ENCODE results near the gene TRIM59. TPM values are rescaled to one million over a fixed set of nuclear protein-coding genes. Genes with fewer than 3 reads are reported as not detected.

TRIM59 gene
- total and polyA plus RNA-seq, 2 donors (not counting 1 experiment from before 2014, with no cell fraction given) = 13.6 to 31.2 TPM

DNA sequence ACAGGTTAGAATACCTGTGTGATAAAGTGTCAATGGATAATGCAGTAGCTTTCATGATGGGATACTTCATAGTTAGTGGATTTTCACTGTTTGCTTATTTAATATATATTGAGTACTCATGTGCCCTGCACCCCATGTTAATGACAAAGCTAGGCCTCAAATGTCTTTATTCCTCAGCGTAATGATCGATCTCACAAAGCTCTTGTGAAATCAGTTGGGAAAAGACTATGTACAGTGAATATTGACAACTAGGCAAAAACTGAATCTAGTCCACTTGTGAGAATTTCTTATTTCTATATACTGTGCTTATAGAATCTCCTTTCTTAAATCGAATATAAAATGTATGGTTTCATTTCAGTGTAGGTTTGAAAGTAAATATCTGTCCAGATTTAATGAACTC lies 32.3 kb downstream of the TRIM59 start:
- Histone ChIP-seq H4K20me1 (ENCODE audit: control insufficient read depth, extremely low read depth, insufficient read depth, low read length) (no peaks in the 10 kb centered on the region), H2AFZ (ENCODE audit: low read length) (no peak overlapping the region), H3K4me3 (replicated peaks in 1 of 4; ENCODE audit: control extremely low read depth in 1 of 4, insufficient read depth in 1 of 4, low read depth in 3 of 4, low read length in 4 of 4) (no peak overlapping the region), H3K4me2 (ENCODE audit: extremely low read depth, insufficient read depth, low read length) (no peak overlapping the region), H3K27me3 (ENCODE audit: control insufficient read depth, insufficient read depth, low read length) (no peaks in the 10 kb centered on the region), H3K27ac (ENCODE audit: insufficient read depth, low read length) (no peak overlapping the region), H3K9me3 (ENCODE audit: control insufficient read depth, insufficient read depth, low read depth, low read length) (no peaks in the 10 kb centered on the region), H3K4me1 (ENCODE audit: control insufficient read depth, extremely low read depth, insufficient read depth, low read length) (no peaks in the 10 kb centered on the region), H3K36me3 (ENCODE audit: control insufficient read depth, insufficient read depth, low read length) (no peaks in the 10 kb centered on the region), H3K79me2 (ENCODE audit: control insufficient read depth, insufficient read depth, low read length) (peaks cover 42% of the 10 kb centered on the region), H3K9ac (ENCODE audit: insufficient read depth, low read length) (no peak overlapping the region)
- no peak for DNase-seq (ENCODE audit: low read depth in 2 of 2)
- no peak for TF ChIP-seq EZH2 (IDR thresholded peaks at IDR 0.05; ENCODE audit: low read length, missing control alignments)
- TF ChIP-seq, protein P1, sequence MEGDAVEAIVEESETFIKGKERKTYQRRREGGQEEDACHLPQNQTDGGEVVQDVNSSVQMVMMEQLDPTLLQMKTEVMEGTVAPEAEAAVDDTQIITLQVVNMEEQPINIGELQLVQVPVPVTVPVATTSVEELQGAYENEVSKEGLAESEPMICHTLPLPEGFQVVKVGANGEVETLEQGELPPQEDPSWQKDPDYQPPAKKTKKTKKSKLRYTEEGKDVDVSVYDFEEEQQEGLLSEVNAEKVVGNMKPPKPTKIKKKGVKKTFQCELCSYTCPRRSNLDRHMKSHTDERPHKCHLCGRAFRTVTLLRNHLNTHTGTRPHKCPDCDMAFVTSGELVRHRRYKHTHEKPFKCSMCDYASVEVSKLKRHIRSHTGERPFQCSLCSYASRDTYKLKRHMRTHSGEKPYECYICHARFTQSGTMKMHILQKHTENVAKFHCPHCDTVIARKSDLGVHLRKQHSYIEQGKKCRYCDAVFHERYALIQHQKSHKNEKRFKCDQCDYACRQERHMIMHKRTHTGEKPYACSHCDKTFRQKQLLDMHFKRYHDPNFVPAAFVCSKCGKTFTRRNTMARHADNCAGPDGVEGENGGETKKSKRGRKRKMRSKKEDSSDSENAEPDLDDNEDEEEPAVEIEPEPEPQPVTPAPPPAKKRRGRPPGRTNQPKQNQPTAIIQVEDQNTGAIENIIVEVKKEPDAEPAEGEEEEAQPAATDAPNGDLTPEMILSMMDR (conservative IDR thresholded peaks at IDR 0.05 in 1 of 2, IDR thresholded peaks at IDR 0.05 in 1 of 2; ENCODE audit: low read depth in 1 of 2, low read length in 2 of 2) = no peak

GRCh38 chr3:160413613-160414248 lies 35.9 kb downstream of the TRIM59 start:
- Histone ChIP-seq H3K4me3 (replicated peaks in 1 of 4; ENCODE audit: control extremely low read depth in 1 of 4, insufficient read depth in 1 of 4, low read depth in 3 of 4, low read length in 4 of 4) (no peak overlapping the region), H3K9ac (ENCODE audit: insufficient read depth, low read length) (no peak overlapping the region), H4K20me1 (ENCODE audit: control insufficient read depth, extremely low read depth, insufficient read depth, low read length) (no peaks in the 10 kb centered on the region), H2AFZ (ENCODE audit: low read length) (no peak overlapping the region), H3K79me2 (ENCODE audit: control insufficient read depth, insufficient read depth, low read length) (peaks cover 53% of the 10 kb centered on the region), H3K4me1 (ENCODE audit: control insufficient read depth, extremely low read depth, insufficient read depth, low read length) (no peaks in the 10 kb centered on the region), H3K36me3 (ENCODE audit: control insufficient read depth, insufficient read depth, low read length) (no peaks in the 10 kb centered on the region), H3K4me2 (ENCODE audit: extremely low read depth, insufficient read depth, low read length) (no peak overlapping the region), H3K27me3 (ENCODE audit: control insufficient read depth, insufficient read depth, low read length) (no peaks in the 10 kb centered on the region), H3K27ac (ENCODE audit: insufficient read depth, low read length) (no peak overlapping the region), H3K9me3 (ENCODE audit: control insufficient read depth, insufficient read depth, low read depth, low read length) (no peaks in the 10 kb centered on the region)
- TF ChIP-seq EZH2 (IDR thresholded peaks at IDR 0.05; ENCODE audit: low read length, missing control alignments) = no peak
- TF ChIP-seq, protein P1 (conservative IDR thresholded peaks at IDR 0.05 in 1 of 2, IDR thresholded peaks at IDR 0.05 in 1 of 2; ENCODE audit: low read depth in 1 of 2, low read length in 2 of 2) = peak; percentile 86 to 94
- peak; percentile 74 to 91 for DNase-seq (ENCODE audit: low read depth in 2 of 2)

GRCh38 chr3:160412477-160412876 lies 37.1 kb downstream of the TRIM59 start:
- H3K79me2 ChIP-seq (ENCODE audit: control insufficient read depth, insufficient read depth, low read length) = peaks cover 58% of the 10 kb centered on the region
- no peak overlapping the region for H3K27ac ChIP-seq (ENCODE audit: insufficient read depth, low read length)
- no peaks in the 10 kb centered on the region for H3K36me3 ChIP-seq (ENCODE audit: control insufficient read depth, insufficient read depth, low read length)
- no peaks in the 10 kb centered on the region for H3K9me3 ChIP-seq (ENCODE audit: control insufficient read depth, insufficient read depth, low read depth, low read length)
- H2AFZ ChIP-seq (ENCODE audit: low read length) = no peak overlapping the region
- no peak for TF ChIP-seq EZH2 (IDR thresholded peaks at IDR 0.05; ENCODE audit: low read length, missing control alignments)
- H3K4me1 ChIP-seq (ENCODE audit: control insufficient read depth, extremely low read depth, insufficient read depth, low read length) = no peaks in the 10 kb centered on the region
- H3K27me3 ChIP-seq (ENCODE audit: control insufficient read depth, insufficient read depth, low read length) = no peaks in the 10 kb centered on the region
- H3K4me2 ChIP-seq (ENCODE audit: extremely low read depth, insufficient read depth, low read length) = no peak overlapping the region
- no peak for DNase-seq (ENCODE audit: low read depth in 2 of 2)
- H3K4me3 ChIP-seq (replicated peaks in 1 of 4; ENCODE audit: control extremely low read depth in 1 of 4, insufficient read depth in 1 of 4, low read depth in 3 of 4, low read length in 4 of 4) = no peak overlapping the region
- H3K9ac ChIP-seq (ENCODE audit: insufficient read depth, low read length) = no peak overlapping the region
- H4K20me1 ChIP-seq (ENCODE audit: control insufficient read depth, extremely low read depth, insufficient read depth, low read length) = no peaks in the 10 kb centered on the region
